IMR-90 (cell line): ENCODE data around the gene SAT1. TPM values are rescaled to one million over a fixed set of nuclear protein-coding genes. Genes with fewer than 3 reads are reported as not detected.

Source experiments
- ATAC-seq: fragments of 200-7000 bp; cut with Tn5 transposase; 2 replicates; pipeline ENCODE4 v1.9.1; 2020; ENCODE audit warnings: low read depth, mild to moderate bottlenecking, moderate library complexity
- BruUV-seq: library from RNA; stranded (reverse); fragments of 400-500 nt; replicated peaks from 2 replicates; lab custom pipeline; 2021; lab: Mats Ljungman, UMichigan
- CTCF ChIA-PET: fragments of 300-600 bp; formaldehyde crosslinking; extraction: SDS; loops from one replicate; lab custom pipeline; 2021; ENCODE audit warnings: antibody characterized with exemption; lab: Yijun Ruan, JAX
- POLR2A ChIA-PET: fragments of 300-600 bp; sonication (Branson Sonifier 250); formaldehyde crosslinking; loops from one replicate; lab custom pipeline; 2022; ENCODE audit warnings: antibody characterized with exemption; ENCODE audit not compliant: unreplicated experiment; lab: Charles Lee
- DNase-seq: peaks from one replicate; pipeline ENCODE4 v3.0.0; 2013
- H2AFZ ChIP-seq: replicated peaks from 2 replicates; pipeline ENCODE3; 2013; ENCODE audit warnings: low read length, mild to moderate bottlenecking; ENCODE audit not compliant: poor library complexity
- H2AK5ac ChIP-seq: 2 replicates; pipeline ENCODE4 v1.6.1; 2013; ENCODE audit warnings: low read depth, low read length, inconsistent platforms
- H2AK9ac ChIP-seq: replicated peaks from 2 replicates; pipeline ENCODE3; 2013; ENCODE audit warnings: mild to moderate bottlenecking, low read depth, low read length, moderate library complexity; ENCODE audit not compliant: poor library complexity
- H2BK120ac ChIP-seq: 2 replicates; pipeline ENCODE4 v1.6.1; 2013; ENCODE audit warnings: low read depth, low read length, inconsistent platforms
- H2BK15ac ChIP-seq: 3 replicates; pipeline ENCODE4 v1.6.1; 2013; ENCODE audit warnings: low read depth, low read length, inconsistent platforms
- H2BK20ac ChIP-seq: 2 replicates; pipeline ENCODE4 v1.6.1; 2013; ENCODE audit warnings: low read depth, mild to moderate bottlenecking, inconsistent platforms, low read length, moderate library complexity
- H2BK5ac ChIP-seq: 2 replicates; pipeline ENCODE4 v1.6.1; 2013; ENCODE audit warnings: mild to moderate bottlenecking, low read depth, low read length, inconsistent platforms; ENCODE audit not compliant: poor library complexity, severe bottlenecking
- H3K14ac ChIP-seq: replicated peaks from 2 replicates; pipeline ENCODE4 v1.6.1; 2013; ENCODE audit warnings: low read depth, low read length, inconsistent platforms
- H3K18ac ChIP-seq: 2 replicates; pipeline ENCODE4 v1.6.1; 2013; ENCODE audit warnings: low read depth, low read length, control low read depth
- H3K23ac ChIP-seq: 2 replicates; pipeline ENCODE4 v1.6.1; 2013; ENCODE audit warnings: low read depth, low read length, inconsistent platforms
- H3K27ac ChIP-seq: 2 replicates; pipeline ENCODE4 v1.5.1; 2013; ENCODE audit warnings: mild to moderate bottlenecking, control low read depth, low read length; ENCODE audit not compliant: insufficient read depth
- H3K27me3 ChIP-seq: 2 replicates; pipeline ENCODE4 v1.6.1; 2013; ENCODE audit warnings: low read length; ENCODE audit not compliant: control insufficient read depth, insufficient read depth
- H3K36me3 ChIP-seq: 2 replicates; pipeline ENCODE4 v1.6.1; 2013; ENCODE audit warnings: low read length, mixed read lengths; ENCODE audit not compliant: control insufficient read depth, insufficient read depth
- H3K4ac ChIP-seq: 2 replicates; pipeline ENCODE4 v1.6.1; 2013; ENCODE audit warnings: low read depth, low read length, inconsistent platforms
- H3K4me1 ChIP-seq: 2 replicates; pipeline ENCODE4 v1.6.1; 2013; ENCODE audit warnings: low read length, mixed read lengths; ENCODE audit not compliant: control insufficient read depth, insufficient read depth
- H3K4me2 ChIP-seq: 2 replicates; pipeline ENCODE4 v1.6.1; 2013; ENCODE audit warnings: low read depth, mild to moderate bottlenecking, control low read depth, low read length, moderate library complexity
- H3K4me3 ChIP-seq: 2 replicates; pipeline ENCODE4 v1.5.1; 2013; ENCODE audit warnings: low read depth, mild to moderate bottlenecking, control low read depth, low read length, moderate library complexity; ENCODE audit not compliant: insufficient read depth
- H3K56ac ChIP-seq: 2 replicates; pipeline ENCODE4 v1.6.1; 2013; ENCODE audit warnings: low read length, inconsistent platforms; ENCODE audit not compliant: insufficient read depth; ENCODE audit errors: extremely low read depth
- H3K79me1 ChIP-seq, 2 experiments: 2 replicates each; pipeline ENCODE4 v1.6.1; 2013; ENCODE audit warnings: low read length in 2 of 2, inconsistent platforms in 1 of 2, low read depth in 1 of 2
- H3K9ac ChIP-seq: 2 replicates; pipeline ENCODE4 v1.6.1; 2013; ENCODE audit warnings: low read depth, low read length, control low read depth
- H3K9me1 ChIP-seq: 2 replicates; pipeline ENCODE4 v1.6.1; 2013; ENCODE audit warnings: low read length, inconsistent platforms; ENCODE audit not compliant: insufficient read depth
- H3K9me3 ChIP-seq: 2 replicates; pipeline ENCODE4 v1.6.1; 2013; ENCODE audit warnings: low read length; ENCODE audit not compliant: control insufficient read depth, insufficient read depth
- H4K20me1 ChIP-seq: 2 replicates; pipeline ENCODE4 v1.6.1; 2013; ENCODE audit warnings: low read length, inconsistent platforms; ENCODE audit not compliant: insufficient read depth
- H4K5ac ChIP-seq: 2 replicates; pipeline ENCODE4 v1.6.1; 2013; ENCODE audit warnings: mild to moderate bottlenecking, low read depth, low read length, control low read depth
- H4K8ac ChIP-seq, 2 experiments: 2 replicates each; pipeline ENCODE4 v1.6.1; 2013; ENCODE audit warnings: low read depth in 2 of 2, low read length in 2 of 2, control low read depth in 1 of 2, inconsistent platforms in 1 of 2
- H4K91ac ChIP-seq: 2 replicates; pipeline ENCODE4 v1.6.1; 2013; ENCODE audit warnings: low read depth, low read length, inconsistent platforms; ENCODE audit not compliant: insufficient read depth
- BHLHE40 ChIP-seq: fragments of 150-350 bp; IDR thresholded peaks from 2 replicates; pipeline ENCODE4 v1.6.1; 2016; ENCODE audit warnings: mild to moderate bottlenecking, low read depth, low read length
- CEBPB ChIP-seq: IDR thresholded peaks from 2 replicates; pipeline ENCODE4 v1.6.1; 2012; ENCODE audit warnings: low read depth, low read length, improper control_type of control experiment
- CHD1 ChIP-seq: IDR thresholded peaks from 2 replicates; pipeline ENCODE4 v1.6.1; 2012; ENCODE audit warnings: low read depth, low read length, improper control_type of control experiment
- ELK1 ChIP-seq: fragments of 150-350 bp; IDR thresholded peaks from 2 replicates; pipeline ENCODE4 v1.6.1; 2016; ENCODE audit warnings: low read depth, mild to moderate bottlenecking, low read length, moderate library complexity, borderline replicate concordance
- FOS ChIP-seq: fragments of 150-350 bp; IDR thresholded peaks from 2 replicates; pipeline ENCODE4 v1.6.1; 2016; ENCODE audit warnings: low read depth, low read length
- MAFK ChIP-seq: IDR thresholded peaks from 2 replicates; pipeline ENCODE4 v1.6.1; 2012; ENCODE audit warnings: low read depth, low read length, improper control_type of control experiment
- MAZ ChIP-seq: IDR thresholded peaks from 2 replicates; pipeline ENCODE4 v1.6.1; 2012; ENCODE audit warnings: low read depth, mild to moderate bottlenecking, low read length, improper control_type of control experiment, moderate library complexity, borderline replicate concordance
- RAD21 ChIP-seq: IDR thresholded peaks from 2 replicates; pipeline ENCODE4 v1.6.1; 2012; ENCODE audit warnings: low read length, improper control_type of control experiment
- RFX5 ChIP-seq: IDR thresholded peaks from 2 replicates; pipeline ENCODE4 v1.8.0; 2012; ENCODE audit warnings: low read depth, mild to moderate bottlenecking, low read length, moderate library complexity
- WGBS, 2 experiments: methylation state at CpG; one replicate each; pipeline versions ENCODE4 v1.1.5 to v1.1.7; 2013; ENCODE audit warnings: missing lambda C conversion rate in 2 of 2; ENCODE audit not compliant: insufficient read length in 1 of 2; ENCODE audit errors: extremely low coverage in 2 of 2; 5-methylcytosine and 5-hydroxymethylcytosine counted together
- dilution Hi-C: fragments of 300-500 bp; cut with HindIII; formaldehyde crosslinking; loops from one replicate; pipeline ENCODE4 v1.14.3; 2018; ENCODE audit warnings: low sequenced_read_pairs; ENCODE audit not compliant: unreplicated experiment
- in situ Hi-C: fragments of 300-500 bp; cut with MboI; formaldehyde crosslinking; loops from 3 replicates; pipeline ENCODE4 v1.14.3; 2019; ENCODE audit warnings: low sequenced_read_pairs, inconsistent platforms, mixed read lengths
- intact Hi-C: fragments of 100-400 bp; cut with micrococcal nuclease; formaldehyde crosslinking; loops from 2 replicates; pipeline ENCODE4 v1.10.0; 2022
- polyA plus RNA-seq, 3 experiments: library from polyadenylated mRNA; depleted of rRNA; stranded (reverse); fragments of >200 nt; gene quantifications; 2 replicates each; pipeline ENCODE4 v1.2.3, GENCODE V29; 2012; ENCODE audit warnings: low replicate concordance in 1 of 3
- total RNA-seq: library from RNA; depleted of rRNA; stranded (reverse); fragments of >200 nt; gene quantifications from 2 replicates; pipeline ENCODE4 v1.2.3, GENCODE V29; 2012
- TF ChIP-seq, protein P1 (sequence below): conservative IDR thresholded peaks from 2 replicates; pipeline ENCODE4 v1.5.1; 2012; ENCODE audit warnings: mild to moderate bottlenecking, low read depth, low read length, improper control_type of control experiment
- TF ChIP-seq, protein P2 (sequence below): fragments of 150-350 bp; IDR thresholded peaks from 2 replicates; pipeline ENCODE4 v1.6.1; 2017; ENCODE audit warnings: mild to moderate bottlenecking, antibody characterized with exemption, low read length, low read depth

Gene SAT1
- total and polyA plus RNA-seq, 2 of the 4 experiments (the other 2 are of a cell fraction), result 55.9 to 92.8 TPM

DNA sequence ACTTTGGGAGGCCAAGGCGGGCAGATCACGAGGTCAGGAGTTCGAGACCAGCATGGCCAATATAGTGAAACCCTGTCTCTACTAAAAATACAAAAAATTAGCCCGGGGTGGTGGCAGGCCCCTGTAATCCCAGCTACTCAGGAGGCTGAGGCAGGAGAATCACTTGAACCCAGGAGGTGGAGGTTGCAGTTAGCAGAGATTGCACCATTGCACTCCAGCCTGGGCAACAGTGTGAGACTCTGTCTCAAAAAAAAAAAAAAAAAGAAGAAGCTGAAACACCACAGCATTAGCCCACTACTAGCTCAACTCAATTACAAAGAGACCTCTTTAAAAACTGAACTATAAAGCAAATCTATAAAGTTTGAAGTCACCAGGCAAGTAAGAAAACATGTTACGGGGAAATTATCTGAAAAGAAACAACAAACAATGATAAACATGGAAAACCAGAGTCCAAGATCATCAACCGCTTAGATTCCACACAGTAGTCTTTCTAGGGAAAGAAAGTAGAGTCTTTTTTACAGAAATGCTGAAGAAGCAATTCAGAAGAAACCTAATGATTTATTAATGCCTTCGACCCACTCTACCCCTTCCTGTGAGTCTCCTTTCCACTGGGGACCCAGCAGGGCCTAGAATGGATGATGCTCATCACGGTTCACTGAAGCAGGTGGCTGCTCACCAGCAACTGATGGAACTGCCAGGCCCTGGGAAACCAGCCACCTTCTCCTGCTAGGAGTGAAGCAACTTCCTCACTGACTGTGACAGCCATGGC lies 6.6 kb downstream of the SAT1 start:
- no peak overlapping the region for H2BK5ac ChIP-seq
- DNase-seq, result no peak

More for the DNA sequence above, 6.6 kb downstream of the SAT1 start:
- peaks cover 0 to 5% of the 10 kb centered on the region in 2 experiments; a peak in 1 of 4 replicates for H3K79me1 ChIP-seq
- BruUV-seq, result no TSS peak
- H2AK9ac ChIP-seq, result no peak overlapping the region
- no peak overlapping the region for H3K14ac ChIP-seq
- in situ Hi-C loops (loop anchor here (10.0 kb wide), 1 partner anchor 115 kb away; the partner anchor contains the start of genes APOO and CXorf58), dilution Hi-C loops (no loop called here), intact Hi-C loops (no loop called here)
- H4K8ac ChIP-seq, result no peak overlapping the region
- H4K20me1 ChIP-seq, result peaks cover 3% of the 10 kb centered on the region; the same call in 1 of the 2 replicates
- ChIA-PET CTCF (no interaction called here), POLR2A (no interaction called here)
- H2BK15ac ChIP-seq, result no peak overlapping the region
- WGBS, 2 experiments, result no CpG with 5 or more reads among the region's 8 CpGs
- no peak overlapping the region for H3K9ac ChIP-seq
- H3K23ac ChIP-seq, result no peak overlapping the region
- H3K56ac ChIP-seq, result no peak overlapping the region
- H2BK20ac ChIP-seq, result no peak overlapping the region
- H3K4me3 ChIP-seq, result no peak overlapping the region
- no peaks in the 10 kb centered on the region for H3K9me1 ChIP-seq
- H2BK120ac ChIP-seq, result no peak overlapping the region
- no peak overlapping the region for H3K18ac ChIP-seq
- H2AK5ac ChIP-seq, result no peak overlapping the region
- H3K27ac ChIP-seq, result no peak overlapping the region
- no peak for ATAC-seq
- no peaks in the 10 kb centered on the region for H3K4me1 ChIP-seq
- TF ChIP-seq, protein P1, sequence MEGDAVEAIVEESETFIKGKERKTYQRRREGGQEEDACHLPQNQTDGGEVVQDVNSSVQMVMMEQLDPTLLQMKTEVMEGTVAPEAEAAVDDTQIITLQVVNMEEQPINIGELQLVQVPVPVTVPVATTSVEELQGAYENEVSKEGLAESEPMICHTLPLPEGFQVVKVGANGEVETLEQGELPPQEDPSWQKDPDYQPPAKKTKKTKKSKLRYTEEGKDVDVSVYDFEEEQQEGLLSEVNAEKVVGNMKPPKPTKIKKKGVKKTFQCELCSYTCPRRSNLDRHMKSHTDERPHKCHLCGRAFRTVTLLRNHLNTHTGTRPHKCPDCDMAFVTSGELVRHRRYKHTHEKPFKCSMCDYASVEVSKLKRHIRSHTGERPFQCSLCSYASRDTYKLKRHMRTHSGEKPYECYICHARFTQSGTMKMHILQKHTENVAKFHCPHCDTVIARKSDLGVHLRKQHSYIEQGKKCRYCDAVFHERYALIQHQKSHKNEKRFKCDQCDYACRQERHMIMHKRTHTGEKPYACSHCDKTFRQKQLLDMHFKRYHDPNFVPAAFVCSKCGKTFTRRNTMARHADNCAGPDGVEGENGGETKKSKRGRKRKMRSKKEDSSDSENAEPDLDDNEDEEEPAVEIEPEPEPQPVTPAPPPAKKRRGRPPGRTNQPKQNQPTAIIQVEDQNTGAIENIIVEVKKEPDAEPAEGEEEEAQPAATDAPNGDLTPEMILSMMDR, result no peak
- TF ChIP-seq MAFK (no peak), RAD21 (no peak), ELK1 (no peak), FOS (no peak), CHD1 (no peak), RFX5 (no peak), BHLHE40 (no peak), MAZ (no peak), CEBPB (no peak)
- TF ChIP-seq, protein P2, sequence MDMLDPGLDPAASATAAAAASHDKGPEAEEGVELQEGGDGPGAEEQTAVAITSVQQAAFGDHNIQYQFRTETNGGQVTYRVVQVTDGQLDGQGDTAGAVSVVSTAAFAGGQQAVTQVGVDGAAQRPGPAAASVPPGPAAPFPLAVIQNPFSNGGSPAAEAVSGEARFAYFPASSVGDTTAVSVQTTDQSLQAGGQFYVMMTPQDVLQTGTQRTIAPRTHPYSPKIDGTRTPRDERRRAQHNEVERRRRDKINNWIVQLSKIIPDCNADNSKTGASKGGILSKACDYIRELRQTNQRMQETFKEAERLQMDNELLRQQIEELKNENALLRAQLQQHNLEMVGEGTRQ, result no peak
- H3K36me3 ChIP-seq, result peaks cover 2% of the 10 kb centered on the region; the same call in 1 of the 2 replicates
- H4K5ac ChIP-seq, result no peak overlapping the region
- no peak overlapping the region for H4K91ac ChIP-seq
- no peak overlapping the region for H3K4ac ChIP-seq
- no peak overlapping the region for H3K4me2 ChIP-seq
- no peaks in the 10 kb centered on the region for H3K27me3 ChIP-seq
- H3K9me3 ChIP-seq, result no peaks in the 10 kb centered on the region
- H2AFZ ChIP-seq, result no peak overlapping the region
